ENCODE data around the gene LOXHD1. TPM values are rescaled to one million over a fixed set of nuclear protein-coding genes. Genes with fewer than 3 reads are reported as not detected.

The LOXHD1 gene
- total RNA-seq, 4 donors from 2014 or later, result 0.62 TPM; not detected in 3

DNA sequence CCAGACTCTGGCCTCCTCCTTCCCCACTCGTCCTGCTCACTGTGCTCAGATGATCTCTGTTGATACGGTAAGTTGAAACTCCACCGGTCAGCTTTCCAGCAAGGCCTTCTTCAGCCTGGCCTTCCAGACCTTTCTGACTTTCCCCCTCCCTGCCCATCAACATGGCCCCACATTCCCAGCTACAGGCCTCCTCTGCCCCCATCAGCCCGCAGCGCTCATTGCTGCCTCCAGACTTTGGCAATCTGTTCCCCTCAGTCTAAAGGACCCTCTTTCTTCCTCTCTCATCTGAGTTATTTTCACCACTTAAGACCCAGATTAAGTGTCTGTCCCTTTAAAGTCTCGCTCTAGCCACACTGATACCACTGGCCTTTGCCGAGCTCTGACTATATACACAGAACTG lies 10.6 kb downstream of the LOXHD1 start:
- H3K36me3 ChIP-seq, result no peaks in the 10 kb centered on the region
- intact Hi-C loops (cut with DNase I; ENCODE audit: low total_unique reads), result no loop called here
- no peaks in the 10 kb centered on the region for H3K9me3 ChIP-seq
- TF ChIP-seq CTCF (IDR thresholded peaks at IDR 0.05) (no peak), POLR2A (IDR thresholded peaks at IDR 0.05) (no peak)
- DNase-seq, result no peak
- H3K4me1 ChIP-seq, result no peaks in the 10 kb centered on the region
- H3K27me3 ChIP-seq, result no peaks in the 10 kb centered on the region
- H3K27ac ChIP-seq, result no peak overlapping the region
- H3K4me3 ChIP-seq, result no peak overlapping the region

GRCh38 chr18:46642561-46642960 lies 14.5 kb downstream of the LOXHD1 start:
- intact Hi-C loops (cut with DNase I; ENCODE audit: low total_unique reads), result no loop called here

GRCh38 chr18:46641917-46642316 lies 15.1 kb downstream of the LOXHD1 start:
- no peak for TF ChIP-seq CTCF (IDR thresholded peaks at IDR 0.05)
- TF ChIP-seq POLR2A (IDR thresholded peaks at IDR 0.05), result no peak
- no peak overlapping the region for H3K27ac ChIP-seq
- DNase-seq, result no peak
- H3K4me3 ChIP-seq, result no peak overlapping the region
- H3K9me3 ChIP-seq, result no peaks in the 10 kb centered on the region
- no peaks in the 10 kb centered on the region for H3K4me1 ChIP-seq
- no peaks in the 10 kb centered on the region for H3K36me3 ChIP-seq
- intact Hi-C loops (cut with DNase I; ENCODE audit: low total_unique reads), result no loop called here
- H3K27me3 ChIP-seq, result no peaks in the 10 kb centered on the region

More at GRCh38 chr18:46642561-46642960, 14.5 kb downstream of the LOXHD1 start:
- Histone ChIP-seq H3K27ac (no peak overlapping the region), H3K4me1 (no peaks in the 10 kb centered on the region), H3K4me3 (no peak overlapping the region), H3K9me3 (no peaks in the 10 kb centered on the region), H3K27me3 (no peaks in the 10 kb centered on the region), H3K36me3 (no peaks in the 10 kb centered on the region)
- TF ChIP-seq CTCF (IDR thresholded peaks at IDR 0.05) (no peak), POLR2A (IDR thresholded peaks at IDR 0.05) (no peak)
- no peak for DNase-seq

GRCh38 chr18:46639386-46639785 lies 17.6 kb downstream of the LOXHD1 start:
- TF ChIP-seq CTCF (IDR thresholded peaks at IDR 0.05) (no peak), POLR2A (IDR thresholded peaks at IDR 0.05) (no peak)
- intact Hi-C loops (cut with DNase I; ENCODE audit: low total_unique reads), result no loop called here
- no peaks in the 10 kb centered on the region for H3K36me3 ChIP-seq
- H3K27me3 ChIP-seq, result no peaks in the 10 kb centered on the region
- H3K4me3 ChIP-seq, result no peak overlapping the region
- no peaks in the 10 kb centered on the region for H3K9me3 ChIP-seq
- H3K4me1 ChIP-seq, result no peaks in the 10 kb centered on the region
- no peak for DNase-seq
- H3K27ac ChIP-seq, result no peak overlapping the region

GRCh38 chr18:46636040-46636630 lies 20.9 kb downstream of the LOXHD1 start:
- H3K9me3 ChIP-seq, result no peaks in the 10 kb centered on the region
- intact Hi-C loops (cut with DNase I; ENCODE audit: low total_unique reads), result no loop called here
- DNase-seq, result no peak

More at GRCh38 chr18:46636040-46636630, 20.9 kb downstream of the LOXHD1 start:
- Histone ChIP-seq H3K27me3 (no peaks in the 10 kb centered on the region), H3K4me1 (no peaks in the 10 kb centered on the region), H3K4me3 (no peak overlapping the region), H3K27ac (no peak overlapping the region), H3K36me3 (no peaks in the 10 kb centered on the region)
- no peak for TF ChIP-seq CTCF (IDR thresholded peaks at IDR 0.05)

Measured in uterus (tissue), 4 donors.